ENCODE results near the gene GPR148. TPM values are rescaled to one million over a fixed set of nuclear protein-coding genes. Genes with fewer than 3 reads are reported as not detected.
"Not testable (repeated sequence)": the region's sequence is repeated elsewhere in the genome, so short reads cannot be mapped to it uniquely, and the experiment has no call there.

The GPR148 gene
- total RNA-seq, 4 donors from 2014 or later: not detected

DNA sequence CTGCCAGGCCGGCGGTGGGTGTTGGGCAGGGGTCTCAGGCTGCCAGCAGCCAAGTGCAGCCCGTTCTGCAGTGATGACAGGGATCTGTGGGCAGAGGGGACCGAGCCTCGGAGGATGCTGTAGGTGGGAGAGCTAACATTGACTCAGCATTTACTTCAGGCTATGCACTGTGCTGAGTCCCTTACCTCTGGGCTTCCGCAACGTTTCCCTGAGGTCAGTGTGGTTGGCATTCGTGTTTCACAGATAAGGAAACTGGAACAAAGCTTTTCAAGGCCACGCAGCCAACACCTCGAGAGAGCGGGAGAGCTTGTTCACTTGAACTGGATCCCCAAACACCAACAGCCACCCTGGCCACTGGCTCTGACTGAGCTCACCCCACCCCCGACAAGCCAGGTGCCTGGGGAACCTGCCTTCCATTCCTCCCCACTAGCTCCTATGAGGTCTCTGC is 839 bp upstream of the GPR148 start:
- DNase-seq (ENCODE audit: extremely low spot score): peak; percentile 90
- Histone ChIP-seq H3K4me1 (peaks cover 19 to 21% (median 20%) of the 10 kb centered on the region in 4 donors), H3K4me3 (peak overlapping the region; percentile 52 to 68 (median 62)), H3K27me3 (peaks cover 0 to 3% (median 0%) of the 10 kb centered on the region in 4 donors), H3K9me3 (no peaks in the 10 kb centered on the region), H3K27ac (replicated peaks in 1 of 4) (peak overlapping the region; percentile 47 to 79 (median 65)), H3K36me3 (no peaks in the 10 kb centered on the region)
- TF ChIP-seq, protein P1, sequence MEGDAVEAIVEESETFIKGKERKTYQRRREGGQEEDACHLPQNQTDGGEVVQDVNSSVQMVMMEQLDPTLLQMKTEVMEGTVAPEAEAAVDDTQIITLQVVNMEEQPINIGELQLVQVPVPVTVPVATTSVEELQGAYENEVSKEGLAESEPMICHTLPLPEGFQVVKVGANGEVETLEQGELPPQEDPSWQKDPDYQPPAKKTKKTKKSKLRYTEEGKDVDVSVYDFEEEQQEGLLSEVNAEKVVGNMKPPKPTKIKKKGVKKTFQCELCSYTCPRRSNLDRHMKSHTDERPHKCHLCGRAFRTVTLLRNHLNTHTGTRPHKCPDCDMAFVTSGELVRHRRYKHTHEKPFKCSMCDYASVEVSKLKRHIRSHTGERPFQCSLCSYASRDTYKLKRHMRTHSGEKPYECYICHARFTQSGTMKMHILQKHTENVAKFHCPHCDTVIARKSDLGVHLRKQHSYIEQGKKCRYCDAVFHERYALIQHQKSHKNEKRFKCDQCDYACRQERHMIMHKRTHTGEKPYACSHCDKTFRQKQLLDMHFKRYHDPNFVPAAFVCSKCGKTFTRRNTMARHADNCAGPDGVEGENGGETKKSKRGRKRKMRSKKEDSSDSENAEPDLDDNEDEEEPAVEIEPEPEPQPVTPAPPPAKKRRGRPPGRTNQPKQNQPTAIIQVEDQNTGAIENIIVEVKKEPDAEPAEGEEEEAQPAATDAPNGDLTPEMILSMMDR (IDR thresholded peaks at IDR 0.05): no peak
- no peak for TF ChIP-seq EP300 (IDR thresholded peaks at IDR 0.05)
- no peak for TF ChIP-seq POLR2A (IDR thresholded peaks at IDR 0.05; ENCODE audit: low read depth)
- no peak for TF ChIP-seq POLR2AphosphoS5 (IDR thresholded peaks at IDR 0.05)
- WGBS: 60% methylated on average over 2 of the region's 12 CpGs
- intact Hi-C loops (cut with DNase I): no loop called here

GRCh38 chr2:130729322-130730299 is 741 bp downstream of the GPR148 start:
- no peaks in the 10 kb centered on the region for H3K36me3 ChIP-seq
- intact Hi-C loops (cut with DNase I): no loop called here
- TF ChIP-seq POLR2A (IDR thresholded peaks at IDR 0.05; ENCODE audit: low read depth): no peak
- no peak for TF ChIP-seq POLR2AphosphoS5 (IDR thresholded peaks at IDR 0.05)
- TF ChIP-seq EP300 (IDR thresholded peaks at IDR 0.05): no peak
- H3K9me3 ChIP-seq: no peaks in the 10 kb centered on the region
- peaks cover 19 to 21% (median 20%) of the 10 kb centered on the region in 4 donors for H3K4me1 ChIP-seq
- H3K4me3 ChIP-seq: no peak overlapping the region
- H3K27me3 ChIP-seq: peaks cover 0 to 3% (median 0%) of the 10 kb centered on the region in 4 donors
- H3K27ac ChIP-seq (replicated peaks in 1 of 4): no peak overlapping the region
- DNase-seq (ENCODE audit: extremely low spot score): peak; percentile 92
- 93% methylated on average over 17 of the region's 17 CpGs for WGBS

GRCh38 chr2:130732257-130732656 is 3.4 kb downstream of the GPR148 start:
- H3K27me3 ChIP-seq; DNase-seq (ENCODE audit: extremely low spot score); H3K4me3 ChIP-seq; H3K36me3 ChIP-seq; H3K9me3 ChIP-seq; H3K27ac ChIP-seq (replicated peaks in 1 of 4); intact Hi-C loops (cut with DNase I); H3K4me1 ChIP-seq: not testable (repeated sequence)
- WGBS: 94% methylated on average over 11 of the region's 11 CpGs

DNA sequence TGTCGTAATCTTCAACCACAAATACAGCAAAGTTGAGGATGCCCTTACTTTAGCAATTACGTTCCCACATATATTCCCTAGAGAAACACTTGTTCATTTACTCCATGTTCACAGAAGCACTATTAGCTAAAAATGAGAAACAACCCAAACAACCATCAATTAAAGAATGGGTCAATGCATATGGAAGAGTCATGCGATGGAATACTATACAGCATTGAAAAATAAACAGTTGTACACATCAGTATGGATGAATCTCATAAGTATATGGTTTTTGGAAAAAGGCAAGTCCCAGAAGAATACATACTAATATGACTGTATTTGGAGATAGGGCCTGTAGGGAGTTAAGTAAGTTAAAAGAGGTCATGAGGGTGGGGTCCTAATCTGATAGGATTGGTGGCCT is 6.3 kb downstream of the GPR148 start:
- H3K4me3 ChIP-seq: no peak overlapping the region
- intact Hi-C loops (cut with DNase I): no loop called here
- no peaks in the 10 kb centered on the region for H3K4me1 ChIP-seq
- H3K27ac ChIP-seq (replicated peaks in 1 of 4): no peak overlapping the region
- DNase-seq (ENCODE audit: extremely low spot score): no peak
- 95% methylated on average over 3 of the region's 3 CpGs for WGBS
- TF ChIP-seq, protein P1 (IDR thresholded peaks at IDR 0.05): no peak
- no peak for TF ChIP-seq POLR2A (IDR thresholded peaks at IDR 0.05; ENCODE audit: low read depth)
- TF ChIP-seq EP300 (IDR thresholded peaks at IDR 0.05): no peak
- TF ChIP-seq POLR2AphosphoS5 (IDR thresholded peaks at IDR 0.05): no peak
- H3K36me3 ChIP-seq: no peaks in the 10 kb centered on the region
- peaks cover 0 to 35% (median 0%) of the 10 kb centered on the region in 4 donors for H3K27me3 ChIP-seq
- H3K9me3 ChIP-seq: peaks cover 0 to 9% (median 1%) of the 10 kb centered on the region in 4 donors

GRCh38 chr2:130736487-130736886 is 7.6 kb downstream of the GPR148 start:
- 76% methylated on average over 6 of the region's 6 CpGs for WGBS
- H3K4me3 ChIP-seq: no peak overlapping the region
- TF ChIP-seq POLR2A (IDR thresholded peaks at IDR 0.05; ENCODE audit: low read depth) (no peak), EP300 (IDR thresholded peaks at IDR 0.05) (no peak), POLR2AphosphoS5 (IDR thresholded peaks at IDR 0.05) (no peak)
- TF ChIP-seq, protein P1 (IDR thresholded peaks at IDR 0.05): no peak
- DNase-seq (ENCODE audit: extremely low spot score): no peak
- peaks cover 0 to 9% (median 1%) of the 10 kb centered on the region in 4 donors for H3K9me3 ChIP-seq
- H3K27ac ChIP-seq (replicated peaks in 1 of 4): no peak overlapping the region
- H3K4me1 ChIP-seq: no peaks in the 10 kb centered on the region
- intact Hi-C loops (cut with DNase I): no loop called here
- H3K27me3 ChIP-seq: peaks cover 0 to 43% (median 0%) of the 10 kb centered on the region in 4 donors
- no peaks in the 10 kb centered on the region for H3K36me3 ChIP-seq
